HuH-7.5 (cell line): ENCODE measurements around the gene FBXO34.

Experiments used
- DNase-seq: peaks from one replicate; pipeline ENCODE4 v3.0.0; 2011; ENCODE audit warnings: low spot score

The FBXO34 gene, protein sequence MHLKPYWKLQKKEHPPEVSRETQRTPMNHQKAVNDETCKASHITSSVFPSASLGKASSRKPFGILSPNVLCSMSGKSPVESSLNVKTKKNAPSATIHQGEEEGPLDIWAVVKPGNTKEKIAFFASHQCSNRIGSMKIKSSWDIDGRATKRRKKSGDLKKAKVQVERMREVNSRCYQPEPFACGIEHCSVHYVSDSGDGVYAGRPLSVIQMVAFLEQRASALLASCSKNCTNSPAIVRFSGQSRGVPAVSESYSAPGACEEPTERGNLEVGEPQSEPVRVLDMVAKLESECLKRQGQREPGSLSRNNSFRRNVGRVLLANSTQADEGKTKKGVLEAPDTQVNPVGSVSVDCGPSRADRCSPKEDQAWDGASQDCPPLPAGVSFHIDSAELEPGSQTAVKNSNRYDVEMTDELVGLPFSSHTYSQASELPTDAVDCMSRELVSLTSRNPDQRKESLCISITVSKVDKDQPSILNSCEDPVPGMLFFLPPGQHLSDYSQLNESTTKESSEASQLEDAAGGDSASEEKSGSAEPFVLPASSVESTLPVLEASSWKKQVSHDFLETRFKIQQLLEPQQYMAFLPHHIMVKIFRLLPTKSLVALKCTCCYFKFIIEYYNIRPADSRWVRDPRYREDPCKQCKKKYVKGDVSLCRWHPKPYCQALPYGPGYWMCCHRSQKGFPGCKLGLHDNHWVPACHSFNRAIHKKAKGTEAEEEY

DNA sequence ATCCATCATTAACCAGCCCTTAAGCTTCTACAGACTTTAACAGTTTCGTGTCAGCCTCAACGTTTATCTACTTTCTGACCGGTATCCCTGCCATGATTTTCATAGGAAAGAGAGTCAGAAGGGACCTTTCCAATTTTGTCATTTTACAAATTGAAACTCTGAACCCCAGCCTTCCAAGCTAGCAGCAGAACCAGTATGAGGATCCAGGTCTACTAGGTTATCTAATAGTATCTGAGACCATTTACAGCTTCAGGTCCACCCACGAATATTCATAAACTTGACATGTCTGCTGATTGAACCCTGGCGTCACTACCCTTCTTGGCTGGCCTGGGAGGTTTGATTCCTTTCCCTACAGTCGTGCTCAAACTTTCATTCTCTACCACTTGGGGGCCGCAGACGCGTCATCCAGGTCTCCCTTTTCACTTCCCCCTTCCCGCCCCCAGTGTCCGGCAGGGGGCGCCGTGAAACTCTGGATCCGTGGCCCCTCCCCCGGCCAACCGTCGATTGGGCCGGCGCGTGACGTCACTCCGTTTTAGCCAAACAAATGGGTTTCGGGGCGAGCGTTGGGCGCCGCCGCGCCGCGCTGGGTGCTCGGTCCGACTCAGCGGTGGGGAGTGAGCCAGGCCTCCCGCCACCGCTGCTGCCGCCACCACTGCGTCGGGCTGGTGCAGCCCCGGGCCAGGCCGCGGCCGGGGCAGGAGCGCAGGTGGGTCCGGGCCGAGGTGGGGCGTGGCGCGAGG is at the start of gene FBXO34:
TSS of gene FBXO34 (plus strand) at position 590 of the 740 bp plus-strand sequence. CDS start 78,970 bp downstream, outside the sequence.
- DNase-seq = peak; percentile 91

DNA sequence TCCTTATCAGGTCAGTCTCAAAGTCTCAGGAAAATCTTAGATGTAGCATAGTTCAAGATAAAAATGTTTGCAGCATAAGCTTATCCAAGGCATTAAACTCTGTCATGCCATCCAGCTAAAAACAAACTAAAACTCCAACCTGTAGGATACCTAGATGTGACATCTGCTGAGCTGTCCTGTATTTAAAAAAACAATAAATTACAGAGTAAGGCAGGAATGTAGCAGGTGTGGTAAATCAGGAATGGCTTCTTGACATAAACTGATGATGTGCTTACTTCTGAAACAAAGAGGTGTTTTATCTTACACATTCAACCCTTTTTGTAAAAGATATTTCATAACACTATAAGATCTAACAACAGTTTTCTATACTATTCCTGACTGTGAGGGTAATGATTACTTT is 49.3 kb upstream of the FBXO34 start:
- DNase-seq = no peak

DNA sequence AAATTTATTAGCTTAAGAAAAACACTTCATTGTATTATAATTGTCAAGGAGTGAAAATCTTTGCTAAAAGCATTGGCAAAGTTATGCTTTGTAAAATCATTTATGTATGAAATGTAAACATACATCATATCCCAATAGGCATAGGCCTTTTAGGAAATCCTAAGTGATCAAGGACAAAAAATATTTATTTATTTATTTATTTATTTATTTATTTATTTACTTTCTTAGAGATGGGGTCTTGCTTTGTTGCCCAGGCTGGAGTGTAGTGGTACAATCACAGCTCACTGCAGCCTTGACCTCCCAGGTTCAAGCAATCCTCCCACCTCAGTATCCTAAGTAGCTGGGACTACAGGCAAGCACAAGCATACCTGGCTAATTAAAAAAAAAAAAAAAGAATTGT is 47.9 kb upstream of the FBXO34 start:
- DNase-seq = no peak

DNA sequence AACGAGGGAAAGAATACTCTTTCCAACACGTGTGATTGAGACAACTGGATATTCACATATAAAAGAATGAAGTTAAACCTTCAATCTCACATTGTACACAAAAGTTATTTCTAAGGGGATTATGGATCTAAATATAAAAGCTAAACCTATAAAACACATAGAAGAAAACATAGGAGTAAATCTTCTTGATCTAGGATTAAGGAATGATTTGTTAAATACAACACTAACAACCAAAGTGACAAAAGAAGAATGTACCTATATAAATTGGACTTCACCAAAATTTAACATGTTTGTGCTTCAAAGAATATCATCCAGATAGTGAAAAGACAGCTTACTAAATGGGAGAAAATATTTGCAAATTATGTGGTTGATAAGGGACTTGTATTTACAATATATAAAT is 43.0 kb upstream of the FBXO34 start:
- no peak for DNase-seq

DNA sequence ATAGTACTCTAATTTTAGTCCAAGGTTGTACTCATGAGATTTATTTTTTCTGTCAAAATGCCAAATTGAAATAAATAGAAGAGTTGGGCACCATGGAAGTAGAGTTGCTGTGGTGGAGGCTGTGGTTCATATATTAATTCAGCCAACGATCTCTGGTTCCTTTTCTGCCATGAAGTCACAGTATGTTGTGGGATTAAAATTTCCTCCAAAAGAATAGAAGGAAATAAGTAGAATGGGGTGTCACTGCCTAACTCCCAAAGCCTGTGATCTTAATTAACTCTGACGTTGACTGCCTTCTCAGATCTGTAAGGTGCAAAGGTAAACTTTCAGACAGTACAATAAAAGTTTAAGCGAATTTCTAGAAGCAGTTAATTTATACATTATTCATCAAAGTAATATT is 37.6 kb upstream of the FBXO34 start:
- DNase-seq = no peak

DNA sequence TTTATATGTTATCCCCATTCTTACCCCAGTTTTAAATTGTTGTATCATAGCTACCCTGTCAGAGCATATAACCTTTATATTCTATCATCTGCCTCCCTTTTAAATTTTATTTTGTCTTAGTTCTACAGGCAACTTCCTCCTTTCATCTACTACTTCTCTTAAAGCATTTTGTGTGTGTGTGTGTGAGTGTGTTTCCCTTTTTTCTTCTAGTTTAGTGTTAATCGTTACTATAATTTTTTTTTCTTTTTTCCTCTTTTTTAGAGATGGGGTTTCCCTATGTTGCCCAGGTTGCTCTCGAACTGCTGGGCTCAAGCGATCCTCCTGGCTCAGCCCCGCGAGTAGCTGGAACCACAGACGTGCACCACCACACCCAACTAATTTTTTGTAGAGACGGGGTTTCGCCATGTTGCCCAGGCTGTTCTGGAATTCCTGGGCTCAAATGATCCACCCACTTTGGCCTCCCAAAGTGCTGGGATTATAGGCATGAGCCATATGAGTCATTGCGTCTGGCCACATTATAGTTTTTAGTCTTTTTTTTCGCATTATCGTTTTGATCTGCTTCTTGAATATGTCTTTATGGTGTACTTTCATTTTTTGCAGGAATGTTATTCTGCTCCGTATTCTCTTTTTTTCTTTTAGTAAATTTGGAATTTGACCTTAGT is 33.1 kb upstream of the FBXO34 start:
- DNase-seq = no peak

DNA sequence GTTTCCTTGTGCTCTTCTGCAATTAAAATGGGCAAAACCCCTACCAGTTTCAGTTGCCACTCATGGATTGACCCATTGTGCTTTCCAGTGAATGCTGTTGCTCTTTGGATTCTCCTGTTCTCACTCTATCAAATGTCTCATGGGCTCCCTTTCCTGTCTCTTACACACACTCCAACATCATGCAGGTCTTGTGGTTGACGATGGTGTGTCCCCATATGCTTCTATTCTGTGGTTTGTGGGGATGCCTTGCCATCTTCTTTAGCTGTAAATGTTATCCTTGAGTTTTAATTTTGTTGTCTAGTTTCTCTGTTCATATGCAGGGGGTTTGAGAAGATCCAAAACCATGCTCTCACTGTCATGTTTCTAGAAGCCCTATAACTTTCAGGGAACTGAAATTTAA is 31.9 kb upstream of the FBXO34 start:
- DNase-seq = no peak

DNA sequence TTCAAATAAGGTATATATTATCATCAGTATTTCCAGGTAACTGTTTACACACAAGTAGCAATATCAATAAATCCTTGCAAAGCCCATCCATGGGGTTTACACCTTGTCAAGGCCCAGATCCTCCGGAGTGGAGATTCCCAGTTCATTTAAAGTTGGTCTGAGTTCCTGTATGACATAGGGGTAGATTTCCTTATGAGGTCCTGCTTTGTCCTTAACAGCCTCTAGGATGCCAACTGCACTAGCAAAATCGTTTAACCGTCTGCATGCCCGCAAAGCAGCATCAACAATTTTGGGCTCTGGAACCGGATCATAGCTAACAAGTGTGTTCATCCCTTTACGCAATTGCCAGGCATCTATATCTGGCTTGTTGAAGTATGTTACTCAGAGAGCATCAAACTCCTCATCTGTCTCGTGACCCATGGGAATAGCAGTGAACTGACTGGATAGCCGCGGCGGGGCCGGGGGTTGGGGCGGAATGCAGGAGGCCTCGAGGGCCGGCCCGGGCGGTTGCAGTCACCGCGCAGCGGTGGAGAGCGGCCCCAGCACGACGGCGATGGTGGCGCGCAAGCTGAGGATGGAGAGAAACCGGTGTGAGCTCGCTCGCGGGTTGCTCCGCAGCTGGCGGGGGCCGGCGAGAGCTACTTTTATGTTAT is 30.6 kb upstream of the FBXO34 start:
- no peak for DNase-seq

DNA sequence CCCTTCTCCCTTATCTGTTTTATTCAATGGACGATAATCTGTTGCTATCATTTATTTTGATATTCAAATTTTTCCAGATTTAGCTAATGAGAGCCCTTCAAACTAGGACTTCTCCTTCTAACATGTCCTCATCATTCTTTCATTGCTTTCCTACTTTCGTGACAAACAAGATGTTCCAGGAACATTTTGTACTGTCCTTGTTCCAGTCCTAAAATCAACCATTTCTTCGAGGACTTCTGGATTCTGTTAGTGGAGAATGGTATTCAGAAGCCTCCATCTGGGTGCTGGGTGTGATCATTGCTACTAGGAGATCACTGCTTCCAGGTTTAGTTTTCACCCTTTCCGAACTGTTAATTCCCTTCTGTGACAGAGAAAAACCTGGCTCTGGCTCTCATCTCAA is 29.5 kb upstream of the FBXO34 start:
- no peak for DNase-seq

DNA sequence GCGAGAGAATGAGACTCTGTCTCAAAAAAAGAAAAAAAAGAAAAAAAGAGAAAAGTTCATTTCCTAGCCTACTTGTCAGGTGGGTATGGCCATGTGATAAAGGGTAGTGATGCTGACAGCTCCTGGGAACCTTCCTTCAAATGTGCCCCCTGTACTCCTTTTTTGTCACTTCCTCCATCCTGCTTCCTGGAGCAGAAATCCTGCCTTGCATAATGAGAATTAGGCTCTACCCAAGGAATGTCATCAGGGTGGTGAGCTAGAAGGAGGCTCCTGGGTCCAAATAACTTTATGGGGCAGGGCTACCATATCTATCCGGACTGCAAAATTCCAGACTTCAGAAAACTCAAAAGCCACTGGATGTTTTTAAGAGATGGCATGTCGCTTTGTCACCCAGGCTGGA is 27.8 kb upstream of the FBXO34 start:
- DNase-seq = no peak

DNA sequence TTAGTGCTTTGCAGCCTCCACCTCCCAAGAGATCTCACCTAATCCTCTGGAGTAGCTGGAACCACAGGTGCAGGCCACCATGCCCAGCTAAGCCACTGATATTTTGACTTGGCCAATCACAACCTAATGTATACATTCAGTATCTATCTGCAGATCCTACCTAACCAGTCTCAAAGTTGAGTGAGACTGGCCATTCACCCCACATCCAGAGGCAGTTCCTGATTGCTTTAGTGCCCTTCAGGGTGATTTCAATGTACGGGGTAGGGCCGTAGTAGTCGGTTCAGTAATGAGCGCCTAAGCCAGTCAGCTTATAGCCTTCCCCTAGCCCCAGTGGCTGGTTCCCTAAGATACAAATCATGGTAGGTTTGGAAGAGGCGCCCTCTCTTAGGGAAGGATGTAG is 27.4 kb upstream of the FBXO34 start:
- no peak for DNase-seq

DNA sequence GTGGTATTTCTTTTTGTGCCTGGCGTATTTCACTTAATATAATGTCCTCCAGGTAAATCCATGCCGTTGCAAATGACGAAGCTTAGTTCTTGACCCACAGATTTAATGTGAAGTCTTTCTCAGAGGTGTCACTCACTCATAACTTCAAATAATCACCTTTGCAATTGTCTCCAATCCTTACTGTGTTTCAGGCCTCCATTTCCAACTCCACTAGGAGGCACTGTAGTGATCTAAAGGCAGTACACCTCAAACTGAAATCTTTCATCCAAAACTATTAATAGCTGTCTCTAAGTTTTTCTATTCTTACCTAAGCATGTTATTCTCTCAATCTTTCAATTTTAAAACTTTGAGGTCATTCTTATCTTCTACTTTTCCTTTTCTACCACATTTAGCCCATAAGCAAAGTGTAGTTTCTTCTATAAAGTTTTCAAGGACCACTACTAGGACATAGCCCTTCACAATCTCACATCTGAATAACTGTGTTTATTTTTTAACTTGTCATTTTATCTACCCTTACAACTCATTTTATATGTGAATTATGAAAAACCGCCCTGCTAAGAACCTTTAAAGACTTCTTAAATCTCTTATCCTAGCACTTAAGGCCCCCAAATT is 25.5 kb upstream of the FBXO34 start:
- no peak for DNase-seq

DNA sequence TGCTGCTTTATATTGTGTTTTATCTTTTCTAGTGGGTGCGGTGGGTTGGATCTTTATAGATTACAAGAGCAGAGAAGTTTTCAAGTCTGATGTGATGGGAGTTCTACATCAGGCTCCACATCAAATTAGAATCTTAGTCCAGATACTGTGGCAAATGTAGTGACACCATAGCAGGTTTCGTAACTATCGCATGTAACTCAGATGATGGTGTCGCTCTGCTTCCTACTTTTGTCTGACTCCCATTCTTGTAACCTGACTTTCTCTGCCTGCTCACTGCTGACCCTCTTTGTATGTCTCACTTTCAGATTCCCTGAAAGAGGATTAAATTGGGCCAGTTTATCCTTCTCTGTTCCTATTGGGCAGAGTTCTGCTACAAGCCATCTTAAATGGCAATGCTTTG is 22.8 kb upstream of the FBXO34 start:
- DNase-seq = no peak

DNA sequence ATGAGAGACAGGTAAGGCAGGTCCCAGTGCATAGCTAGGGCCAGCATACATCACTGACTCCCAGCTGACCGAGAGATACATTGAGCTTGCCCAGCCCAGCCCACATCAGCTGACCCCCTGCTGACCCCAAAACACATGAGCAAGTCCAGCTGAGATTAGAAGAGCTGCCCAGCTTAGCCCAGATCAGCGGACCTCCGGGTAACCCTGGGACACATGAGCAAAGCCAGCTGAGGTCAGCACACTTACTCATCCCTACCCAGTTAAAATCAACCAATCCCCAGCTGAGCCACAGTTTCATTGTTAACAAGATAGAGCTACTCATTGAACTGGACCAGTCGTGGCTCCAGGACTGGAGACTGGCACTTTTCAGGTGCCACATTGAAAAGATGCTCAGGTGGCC is 21.8 kb upstream of the FBXO34 start:
- no peak for DNase-seq

DNA sequence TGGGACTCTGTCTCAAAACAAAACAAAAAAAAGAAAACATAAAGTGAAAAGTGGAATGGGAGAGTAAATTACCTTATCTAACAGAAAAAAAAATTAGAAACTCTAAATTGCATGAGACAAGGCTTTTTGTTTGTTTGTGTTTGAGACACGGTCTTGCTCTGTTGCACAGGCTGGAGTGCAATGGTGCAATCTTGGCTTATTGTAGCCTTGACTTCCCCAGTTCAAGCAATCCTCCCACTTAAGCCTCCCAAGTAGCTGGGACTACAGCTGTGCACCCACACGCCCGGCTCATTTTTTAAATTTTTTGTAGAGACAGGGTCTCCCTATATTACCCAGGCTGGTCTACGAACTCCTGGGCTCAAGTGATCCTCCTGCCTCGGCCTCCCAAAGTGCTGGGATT is 17.9 kb upstream of the FBXO34 start:
- DNase-seq = no peak

DNA sequence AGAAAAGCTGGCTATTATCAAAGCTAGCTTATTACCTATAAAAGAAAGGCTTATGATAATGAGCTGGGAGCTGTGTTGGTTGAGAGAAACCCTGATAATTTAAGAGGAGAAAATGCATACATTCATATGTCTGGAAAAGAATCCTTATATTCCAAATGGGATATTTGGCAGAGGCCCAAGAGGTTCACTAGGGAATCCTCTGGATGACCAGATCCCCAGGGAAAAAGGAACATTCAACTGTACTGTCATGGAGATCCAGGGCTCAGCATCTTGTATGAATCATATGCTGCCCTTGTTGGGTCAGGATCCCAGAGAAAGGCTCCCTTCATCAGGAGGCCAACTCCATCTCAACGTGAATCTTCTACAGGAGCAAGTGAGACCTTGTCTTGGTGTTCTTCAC is 16.6 kb upstream of the FBXO34 start:
- DNase-seq = no peak

DNA sequence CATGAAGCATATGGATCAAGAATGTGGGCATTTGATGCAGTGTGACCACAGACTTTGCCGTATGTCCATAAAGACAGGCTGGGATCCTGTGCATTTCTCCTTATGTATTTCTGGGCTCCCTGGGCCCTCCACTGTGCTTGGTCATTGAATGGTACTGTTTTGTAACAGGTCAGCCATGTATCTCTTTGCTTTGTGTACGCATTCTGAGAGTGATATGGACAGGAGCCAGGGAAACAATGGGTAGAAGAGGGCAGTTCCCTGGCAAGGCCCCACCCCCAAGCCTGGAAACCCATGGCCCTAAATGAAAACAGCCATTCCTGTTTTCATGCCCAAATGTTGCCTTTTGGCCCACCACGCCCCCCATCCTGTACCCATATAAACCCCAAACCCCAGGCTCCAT is 15.2 kb upstream of the FBXO34 start:
- DNase-seq = no peak

DNA sequence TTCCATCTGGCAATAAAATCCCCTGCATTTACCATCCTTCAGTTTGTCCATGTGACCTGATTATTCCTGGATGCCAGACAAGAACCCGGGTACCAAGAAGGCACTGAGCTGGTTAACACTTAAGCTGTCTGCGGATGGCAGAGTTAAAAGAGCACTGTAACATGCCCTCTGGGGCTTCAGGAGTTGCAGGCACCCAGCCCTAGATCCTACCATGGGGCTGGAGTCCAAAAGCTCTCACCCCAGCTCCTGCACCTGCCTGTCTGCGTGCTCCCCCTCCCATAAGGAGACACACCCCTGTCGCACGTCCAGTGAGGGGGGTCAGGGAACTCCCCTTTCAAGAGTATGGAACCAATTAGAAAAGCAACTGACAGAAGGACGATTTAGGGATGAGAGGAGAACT is 14.6 kb upstream of the FBXO34 start:
- DNase-seq = no peak

DNA sequence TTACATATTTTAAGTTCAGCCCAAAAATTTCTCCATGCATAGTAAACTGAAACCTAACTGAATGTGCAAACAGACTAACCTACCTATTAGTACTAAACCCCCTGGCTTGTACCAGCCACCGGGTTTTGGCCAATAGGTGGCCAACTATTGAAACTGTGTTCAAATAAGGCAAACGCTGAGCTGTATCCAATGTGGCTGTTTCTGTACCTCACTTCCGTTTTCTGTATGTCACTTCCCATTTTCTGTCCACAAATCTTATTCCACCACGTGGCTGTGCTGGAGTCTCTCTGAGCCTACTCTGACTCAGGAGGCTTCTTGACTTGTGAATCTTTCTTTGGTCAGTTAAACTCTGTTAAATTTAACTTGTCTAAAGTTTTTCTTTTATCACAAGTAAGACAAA is 6.0 kb upstream of the FBXO34 start:
- DNase-seq = no peak

DNA sequence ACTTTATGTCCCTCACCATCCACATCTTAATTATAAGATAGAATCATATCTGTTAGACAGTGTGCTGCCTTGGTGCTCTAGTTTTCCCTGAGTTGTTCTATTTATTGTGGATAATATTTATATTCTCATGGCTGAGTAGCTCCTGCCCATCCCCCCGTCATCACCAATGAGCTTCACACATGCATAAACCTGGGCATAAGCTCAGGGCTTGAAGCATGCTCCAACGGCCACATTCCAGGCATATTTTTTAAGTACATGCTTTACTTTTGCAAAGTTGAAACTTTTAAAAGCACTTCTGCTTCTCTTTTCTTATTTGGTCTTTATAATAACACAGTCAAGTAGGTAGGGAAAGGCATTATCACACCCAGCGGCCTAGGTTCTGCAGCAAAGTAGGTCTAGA is 3.4 kb upstream of the FBXO34 start:
- no peak for DNase-seq

DNA sequence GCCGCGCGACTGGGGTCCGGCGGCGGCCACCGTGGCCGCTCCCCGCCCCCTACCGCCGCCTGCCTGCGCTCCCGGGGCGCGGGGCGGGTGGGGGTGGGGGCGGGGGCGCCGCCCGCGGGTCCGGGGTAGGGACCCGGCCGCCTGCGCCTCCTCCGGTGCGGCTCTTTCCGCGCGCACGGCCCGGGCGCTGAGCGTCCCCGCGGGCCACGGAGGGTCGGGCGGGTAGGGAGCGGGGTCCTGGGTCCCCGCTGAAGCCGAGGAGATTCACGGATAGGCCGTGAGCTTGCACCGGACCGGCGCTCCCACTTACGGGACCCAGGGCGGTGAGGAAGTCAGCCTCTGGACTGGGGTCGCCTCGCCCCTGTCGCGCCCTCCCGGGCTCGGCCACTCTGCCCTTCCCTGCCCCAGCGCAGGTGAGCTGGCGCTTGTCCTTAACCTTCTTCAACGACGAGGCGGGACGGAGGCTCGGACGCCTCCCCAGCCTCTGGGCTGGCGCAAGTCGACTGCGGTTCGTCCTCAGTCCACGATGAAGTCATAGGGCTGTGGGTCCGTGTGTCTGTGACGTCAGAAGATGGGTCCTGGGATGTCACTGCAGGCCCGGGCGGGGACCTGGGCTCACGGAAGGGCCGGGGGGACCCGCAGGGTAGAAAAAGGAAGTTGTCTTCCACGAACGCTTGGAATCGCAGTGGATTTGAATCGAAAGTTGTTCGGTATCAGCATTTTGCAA is 514 bp downstream of the FBXO34 start:
- DNase-seq = peak; percentile 88
